SU-DHL-6 (cell line): ENCODE results near the gene SPRY1.

Experiments used
- H2AFZ ChIP-seq: fragments of 200-600 bp; sonication (generic); 2 replicates; pipeline ENCODE4 v1.6.1; 2014; ENCODE audit warnings: low read depth, mild to moderate bottlenecking, moderate library complexity, mixed read lengths, antibody characterized with exemption, low read length; ENCODE audit not compliant: severe bottlenecking
- H3F3A ChIP-seq: fragments of 200-600 bp; shearing (Covaris generic); 2 replicates; pipeline ENCODE4 v1.6.0; 2016; ENCODE audit warnings: antibody characterized with exemption, mild to moderate bottlenecking; ENCODE audit not compliant: insufficient read depth
- H3K27ac ChIP-seq: fragments of 200-600 bp; sonication (generic); 2 replicates; pipeline ENCODE4 v1.5.1; 2016; ENCODE audit warnings: low read depth, mild to moderate bottlenecking, low read length, moderate library complexity, mixed read lengths
- H3K27me3 ChIP-seq: fragments of 200-600 bp; sonication (generic), shearing (Covaris generic); 2 replicates; pipeline ENCODE4 v1.6.0; 2014; ENCODE audit warnings: mild to moderate bottlenecking, low read length
- H3K36me3 ChIP-seq: fragments of 200-600 bp; sonication (generic); 2 replicates; pipeline ENCODE4 v1.6.1; 2014; ENCODE audit warnings: mild to moderate bottlenecking, low read length, mixed read lengths
- H3K4me2 ChIP-seq: fragments of 300-600, 200-600 bp; shearing (Covaris generic), sonication (generic); 2 replicates; pipeline ENCODE4 v1.6.0; 2014; ENCODE audit warnings: low read length, low read depth, mild to moderate bottlenecking; ENCODE audit not compliant: poor library complexity, severe bottlenecking
- H3K4me3 ChIP-seq: fragments of 200-600 bp; sonication (generic); 2 replicates; pipeline ENCODE4 v1.5.1; 2014; ENCODE audit warnings: antibody characterized with exemption, low read length, mild to moderate bottlenecking, mixed read lengths; ENCODE audit not compliant: insufficient read depth, poor library complexity, severe bottlenecking
- H3K79me2 ChIP-seq: fragments of 200-600 bp; sonication (generic); 2 replicates; pipeline ENCODE4 v1.6.1; 2014; ENCODE audit warnings: mild to moderate bottlenecking, low read length, moderate library complexity; ENCODE audit not compliant: insufficient read depth
- H3K9ac ChIP-seq: fragments of 200-600 bp; sonication (generic); 2 replicates; pipeline ENCODE4 v1.7.0; 2014; ENCODE audit warnings: mild to moderate bottlenecking, low read length
- H3K9me2 ChIP-seq: fragments of 200-600 bp; sonication (generic); replicated peaks from 2 replicates; pipeline ENCODE4 v1.6.1; 2014; ENCODE audit warnings: low read length; ENCODE audit not compliant: insufficient read depth
- H3K9me3 ChIP-seq: fragments of 200-600 bp; sonication (generic); 2 replicates; pipeline ENCODE4 v1.6.1; 2014; ENCODE audit warnings: low read length, mixed read lengths; ENCODE audit not compliant: insufficient read depth
- H4K20me1 ChIP-seq: fragments of 200-600 bp; sonication (generic); 2 replicates; pipeline ENCODE4 v1.6.1; 2014; ENCODE audit warnings: low read depth, mild to moderate bottlenecking, antibody characterized with exemption, low read length, moderate library complexity, mixed read lengths
- CTCF ChIP-seq: fragments of 200-600 bp; sonication (generic); IDR thresholded peaks from one replicate; pipeline ENCODE4 v1.5.1; 2017; ENCODE audit warnings: antibody characterized with exemption, mild to moderate bottlenecking, low read length, moderate library complexity; ENCODE audit not compliant: insufficient read depth, poor library complexity, severe bottlenecking
- EZH2phosphoT487 ChIP-seq: fragments of 200-600 bp; sonication (generic), shearing (Covaris generic); conservative IDR thresholded peaks from 2 replicates; pipeline ENCODE4 v1.6.1; 2018; ENCODE audit warnings: mild to moderate bottlenecking, antibody characterized with exemption, low read length, moderate library complexity, mixed read lengths

Gene SPRY1

GRCh38 chr4:123412091-123412505, 15.5 kb downstream of the SPRY1 start:
- Histone ChIP-seq H2AFZ (no peak overlapping the region), H3K4me2 (no peak overlapping the region)

GRCh38 chr4:123412700-123413512, 16.3 kb downstream of the SPRY1 start:
- Histone ChIP-seq H3K27ac (no peak overlapping the region), H3K36me3 (no peaks in the 10 kb centered on the region), H2AFZ (no peak overlapping the region), H3K9me2 (no peaks in the 10 kb centered on the region), H3K9ac (no peak overlapping the region), H3K4me2 (no peak overlapping the region), H3K27me3 (no peaks in the 10 kb centered on the region), H4K20me1 (no peaks in the 10 kb centered on the region), H3K79me2 (no peaks in the 10 kb centered on the region), H3K9me3 (no peaks in the 10 kb centered on the region), H3K4me3 (no peak overlapping the region), H3F3A (no peaks in the 10 kb centered on the region)
- TF ChIP-seq CTCF (no peak), EZH2phosphoT487 (no peak)

More at GRCh38 chr4:123412091-123412505, 15.5 kb downstream of the SPRY1 start:
- Histone ChIP-seq H3F3A (no peaks in the 10 kb centered on the region), H3K9me3 (no peaks in the 10 kb centered on the region), H3K79me2 (no peaks in the 10 kb centered on the region), H3K4me3 (no peak overlapping the region), H3K9ac (no peak overlapping the region), H3K27ac (no peak overlapping the region), H4K20me1 (no peaks in the 10 kb centered on the region), H3K9me2 (no peaks in the 10 kb centered on the region), H3K27me3 (no peaks in the 10 kb centered on the region), H3K36me3 (no peaks in the 10 kb centered on the region)
- no peak for TF ChIP-seq EZH2phosphoT487
- TF ChIP-seq CTCF: no peak

- Histone ChIP-seq H3K9me2 (no peaks in the 10 kb centered on the region), H3F3A (no peaks in the 10 kb centered on the region), H3K4me3 (no peak overlapping the region), H3K79me2 (no peaks in the 10 kb centered on the region), H2AFZ (no peak overlapping the region), H3K4me2 (no peak overlapping the region), H3K9me3 (no peaks in the 10 kb centered on the region), H3K9ac (no peak overlapping the region), H3K27me3 (no peaks in the 10 kb centered on the region), H3K27ac (no peak overlapping the region), H4K20me1 (no peaks in the 10 kb centered on the region), H3K36me3 (no peaks in the 10 kb centered on the region)
- no peak for TF ChIP-seq EZH2phosphoT487
- no peak for TF ChIP-seq CTCF
Measured at GRCh38 chr4:123415576-123415975, 19.0 kb downstream of the SPRY1 start.
